PC-9 (cell line): ENCODE data around the gene ZNFX1.
"Not testable (repeated sequence)": the region's sequence is repeated elsewhere in the genome, so short reads cannot be mapped to it uniquely, and the experiment has no call there.

Source experiments
- CTCF ChIP-seq: fragments of 200-600 bp; sonication (generic); conservative IDR thresholded peaks from 2 replicates; pipeline ENCODE4 v1.6.1; 2017; ENCODE audit warnings: mixed run types, antibody characterized with exemption, mild to moderate bottlenecking, moderate library complexity
- EZH2 ChIP-seq: fragments of 200-600 bp; sonication (generic); IDR thresholded peaks from 2 replicates; pipeline ENCODE4 v1.8.0; 2017; ENCODE audit warnings: antibody characterized with exemption, low read depth

GRCh38 chr20:49218739-49219090 lies 59.1 kb downstream of the ZNFX1 start:
- TF ChIP-seq CTCF, EZH2: not testable (repeated sequence)
